GM15510 (cell line): ENCODE data around the gene HIBADH.

Experiments
- POLR2A ChIP-seq: IDR thresholded peaks from 3 replicates; pipeline ENCODE4 v1.6.1; 2011; ENCODE audit warnings: borderline replicate concordance; ENCODE audit not compliant: insufficient read length; ENCODE audit errors: extremely low read depth

Gene HIBADH

DNA sequence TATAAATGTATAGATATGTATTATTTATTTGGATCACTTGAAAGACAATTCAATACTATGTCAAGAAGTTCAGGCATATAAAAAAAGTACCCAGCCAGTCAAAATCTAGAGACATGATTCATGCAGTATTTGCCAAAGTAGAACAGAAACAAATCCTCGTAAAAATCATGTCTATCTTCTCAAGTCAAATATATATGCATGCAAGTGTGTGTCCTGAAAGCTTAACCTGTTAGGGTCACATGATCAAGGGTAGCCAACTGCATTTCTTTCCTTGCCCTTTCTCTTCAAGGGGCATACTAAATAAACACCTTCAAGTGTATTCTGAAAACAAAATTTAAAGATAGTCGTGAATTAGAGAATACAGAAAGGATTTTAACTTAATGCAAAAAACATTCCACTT is 107.0 kb downstream of the HIBADH start:
- no peak for TF ChIP-seq POLR2A

DNA sequence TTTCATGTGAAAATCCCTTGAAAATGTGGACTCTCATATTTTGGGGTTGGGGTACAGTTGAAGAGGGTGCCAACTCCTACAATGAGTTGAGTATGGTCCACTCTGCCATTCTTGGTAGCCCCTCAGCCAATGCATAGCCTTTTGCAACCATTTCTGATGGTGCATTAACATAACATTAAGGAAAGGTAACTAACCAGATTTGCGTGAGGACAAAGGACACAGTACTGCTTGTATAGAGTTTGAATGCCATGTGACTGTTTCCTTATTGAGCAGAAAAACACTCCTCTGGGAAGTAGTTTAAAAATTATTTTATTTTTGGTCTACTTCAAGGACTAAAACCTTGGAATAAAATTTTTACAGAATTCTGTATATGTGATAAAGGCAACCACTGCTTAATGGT is 107.9 kb downstream of the HIBADH start:
- no peak for TF ChIP-seq POLR2A

DNA sequence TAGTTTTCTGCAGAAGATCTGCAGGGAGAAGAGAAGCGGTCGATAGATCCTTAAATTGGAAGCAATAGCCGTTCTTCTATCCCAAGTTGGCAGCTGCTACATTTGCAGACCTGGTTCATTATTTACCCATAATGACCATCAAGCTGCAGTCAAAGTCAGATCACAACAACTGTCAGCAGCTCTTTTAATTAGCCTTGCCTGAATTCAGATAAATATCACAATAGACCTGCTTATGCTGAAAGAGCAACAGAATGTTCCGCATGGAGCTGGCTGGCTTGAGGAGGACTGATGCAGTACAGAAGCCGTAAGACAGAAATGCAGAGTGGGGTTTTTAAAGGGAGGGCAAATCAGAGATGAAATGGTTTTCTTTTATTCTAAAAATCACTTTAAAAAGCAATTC is 109.4 kb downstream of the HIBADH start:
- TF ChIP-seq POLR2A = no peak

DNA sequence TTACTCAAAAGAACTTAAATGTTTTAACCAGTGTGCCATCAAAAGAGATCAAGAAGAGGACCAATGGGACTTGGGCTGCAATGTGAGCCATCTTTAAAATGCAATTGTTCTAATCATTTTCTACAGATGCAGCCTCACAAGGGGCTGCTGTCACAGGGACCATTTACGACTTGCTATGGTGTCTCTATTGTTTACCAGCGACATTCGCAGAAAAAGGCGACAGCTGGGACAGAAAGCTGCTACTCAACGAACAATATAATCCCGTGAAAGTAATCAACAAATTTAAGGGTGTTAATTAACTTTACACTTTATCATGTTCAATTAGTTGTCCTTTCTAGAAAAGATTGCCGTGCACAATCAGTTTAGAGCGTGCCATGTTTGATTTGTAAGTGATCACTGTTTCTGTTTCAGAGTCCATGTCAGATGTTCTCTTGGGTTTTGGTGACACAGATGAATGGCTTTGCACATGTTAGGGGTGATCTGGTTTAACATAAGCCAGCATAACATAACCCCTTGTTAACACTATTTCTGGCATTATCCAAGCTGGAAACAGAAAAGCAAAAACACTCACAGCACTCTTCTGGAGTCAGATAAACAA is 110.8 kb downstream of the HIBADH start:
- no peak for TF ChIP-seq POLR2A

DNA sequence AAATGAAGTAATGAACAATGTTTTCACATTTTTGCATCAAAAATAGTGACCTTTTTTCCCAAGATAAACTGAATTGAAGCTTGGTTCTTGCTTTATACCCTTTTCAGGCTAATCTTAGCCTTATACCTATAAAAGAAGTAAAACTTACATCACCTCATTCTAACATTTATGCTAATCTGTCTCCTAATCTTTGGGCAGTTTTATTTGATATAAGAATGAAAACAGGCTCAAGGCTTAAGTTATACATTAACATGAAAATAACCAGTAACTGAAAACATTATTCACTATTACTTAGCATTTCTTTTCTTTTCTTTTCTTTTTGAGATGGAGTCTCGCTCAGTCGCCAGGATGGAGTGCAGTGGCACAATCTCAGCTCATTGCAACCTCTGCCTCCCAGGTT is 113.1 kb downstream of the HIBADH start:
- no peak for TF ChIP-seq POLR2A

DNA sequence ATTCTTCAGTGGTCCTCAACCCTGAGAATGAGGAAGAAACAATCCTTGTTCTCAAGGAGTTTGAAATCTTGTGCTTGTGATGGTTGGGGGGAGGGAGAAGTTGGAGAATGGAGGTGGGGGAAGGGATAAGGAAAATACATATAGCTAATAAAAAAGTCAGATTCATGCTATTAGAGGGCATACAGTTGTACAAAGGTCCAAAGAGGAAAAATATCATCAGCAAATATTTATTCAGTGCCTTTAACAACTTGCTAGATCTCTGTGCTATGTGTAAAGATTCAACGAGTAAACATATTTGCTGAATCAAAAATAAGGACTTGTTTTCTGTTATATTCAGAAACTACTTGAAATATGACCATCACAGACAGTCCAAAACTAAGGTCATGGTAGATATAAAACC is 114.4 kb downstream of the HIBADH start:
- no peak for TF ChIP-seq POLR2A

DNA sequence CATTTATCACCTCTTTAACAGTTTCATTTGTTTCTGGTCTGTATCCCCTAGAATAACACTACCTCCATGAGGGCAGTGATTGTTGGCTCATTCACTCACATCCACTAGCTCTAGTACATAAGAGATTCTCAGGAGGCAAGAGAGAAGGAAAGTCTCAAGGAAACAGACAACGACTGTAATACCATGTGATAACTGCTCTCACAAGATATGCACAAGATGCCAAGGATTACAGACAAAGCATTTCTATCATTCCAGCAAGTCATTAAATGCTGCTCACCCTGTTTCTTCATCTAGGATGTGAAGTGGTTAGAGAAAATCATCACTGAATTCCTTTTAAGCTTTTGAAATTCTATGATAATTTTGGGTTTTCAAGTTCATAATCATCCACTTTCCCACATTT is 115.3 kb downstream of the HIBADH start:
- no peak for TF ChIP-seq POLR2A

DNA sequence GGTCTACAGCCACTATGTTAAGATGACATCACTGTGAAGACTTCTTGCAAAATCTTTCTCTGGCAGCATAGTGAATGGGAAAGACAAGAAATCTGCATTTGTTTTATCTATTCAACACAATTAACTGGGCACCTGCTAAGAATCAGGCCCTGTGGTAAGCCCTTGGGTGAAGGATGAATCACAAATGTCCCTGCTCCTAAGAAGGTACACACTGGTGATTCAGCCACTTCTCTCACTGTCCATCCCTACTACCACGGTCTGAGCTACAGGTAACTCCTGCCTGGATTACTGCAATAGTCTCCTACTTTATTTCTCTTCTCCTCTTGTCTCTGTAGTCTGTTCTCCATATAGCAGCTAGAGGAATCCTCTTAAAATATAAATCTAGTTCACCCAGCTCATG is 116.1 kb downstream of the HIBADH start:
- no peak for TF ChIP-seq POLR2A

DNA sequence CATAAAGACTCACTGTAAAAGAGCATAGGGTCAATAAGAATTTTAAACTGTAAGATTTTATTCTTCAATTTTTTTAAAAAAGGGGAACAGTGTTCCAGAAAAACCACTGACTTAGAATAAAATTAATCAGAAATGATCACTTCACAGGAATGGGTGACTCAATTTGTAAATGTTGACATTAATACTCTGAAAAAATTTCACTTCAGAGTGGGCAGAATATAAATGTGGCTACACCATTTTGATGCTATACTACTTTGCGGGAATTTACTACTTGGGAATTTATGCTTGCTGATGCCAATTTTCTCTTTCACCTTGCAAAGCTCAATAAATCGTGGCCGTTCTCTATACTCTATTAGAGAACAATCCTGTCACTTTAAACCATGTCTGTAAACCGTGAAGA is 126.9 kb downstream of the HIBADH start:
- TF ChIP-seq POLR2A = no peak

DNA sequence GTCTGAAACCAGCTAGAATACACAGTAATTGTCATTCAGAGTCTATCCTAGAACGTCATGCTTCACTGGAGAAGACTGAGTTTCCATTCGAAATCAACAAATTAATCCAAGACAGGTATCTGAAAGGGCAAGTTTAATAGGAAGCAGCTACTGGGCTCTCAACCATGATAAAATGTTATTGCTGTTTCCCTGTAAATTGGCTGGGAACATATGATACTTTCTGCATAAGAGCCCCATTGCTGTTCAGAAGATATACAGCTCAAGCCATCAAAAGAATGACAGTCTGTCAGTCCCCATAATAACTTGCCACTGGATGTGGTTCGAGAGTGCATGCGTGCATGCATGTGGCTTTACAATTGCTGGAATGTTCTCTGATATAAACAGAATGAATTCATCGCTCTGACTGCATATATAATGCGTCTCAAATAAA is 129.0 kb downstream of the HIBADH start:
- TF ChIP-seq POLR2A = no peak

DNA sequence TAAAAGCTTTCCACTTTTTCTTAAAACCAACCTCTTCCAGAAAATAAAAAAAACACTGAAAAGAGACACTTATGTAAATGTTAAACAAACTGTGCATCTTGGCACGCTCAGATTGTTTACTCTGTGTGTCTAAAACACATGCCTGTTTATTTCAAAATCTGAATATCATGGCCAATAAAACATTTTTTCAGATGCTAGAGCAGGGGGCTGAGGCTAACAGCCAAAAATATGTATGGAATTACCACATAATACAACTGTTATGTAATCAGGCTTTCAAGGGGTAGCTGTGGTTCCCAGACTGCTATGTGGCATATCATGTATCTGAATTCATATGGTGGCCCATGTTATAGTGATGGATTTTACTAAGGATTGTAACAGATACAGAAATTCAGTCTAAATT is 130.4 kb downstream of the HIBADH start:
- no peak for TF ChIP-seq POLR2A

DNA sequence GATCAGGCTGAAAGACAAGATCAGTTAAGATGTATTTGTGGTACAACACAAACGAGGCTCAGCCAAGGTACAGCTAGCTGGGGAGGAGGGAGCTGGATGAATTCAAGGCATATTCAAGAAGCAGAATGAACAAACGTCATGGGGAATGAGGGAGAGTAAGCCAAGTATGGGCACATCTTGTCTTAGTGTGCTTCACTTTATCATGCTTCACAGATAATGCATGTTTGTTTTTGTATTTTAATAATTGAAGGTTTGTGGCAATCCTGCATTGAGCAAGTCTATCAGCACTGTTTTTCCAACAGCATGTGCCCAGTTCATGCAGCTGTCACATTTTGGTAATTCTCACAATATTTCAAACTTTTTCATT is 135.4 kb downstream of the HIBADH start:
- TF ChIP-seq POLR2A = no peak

DNA sequence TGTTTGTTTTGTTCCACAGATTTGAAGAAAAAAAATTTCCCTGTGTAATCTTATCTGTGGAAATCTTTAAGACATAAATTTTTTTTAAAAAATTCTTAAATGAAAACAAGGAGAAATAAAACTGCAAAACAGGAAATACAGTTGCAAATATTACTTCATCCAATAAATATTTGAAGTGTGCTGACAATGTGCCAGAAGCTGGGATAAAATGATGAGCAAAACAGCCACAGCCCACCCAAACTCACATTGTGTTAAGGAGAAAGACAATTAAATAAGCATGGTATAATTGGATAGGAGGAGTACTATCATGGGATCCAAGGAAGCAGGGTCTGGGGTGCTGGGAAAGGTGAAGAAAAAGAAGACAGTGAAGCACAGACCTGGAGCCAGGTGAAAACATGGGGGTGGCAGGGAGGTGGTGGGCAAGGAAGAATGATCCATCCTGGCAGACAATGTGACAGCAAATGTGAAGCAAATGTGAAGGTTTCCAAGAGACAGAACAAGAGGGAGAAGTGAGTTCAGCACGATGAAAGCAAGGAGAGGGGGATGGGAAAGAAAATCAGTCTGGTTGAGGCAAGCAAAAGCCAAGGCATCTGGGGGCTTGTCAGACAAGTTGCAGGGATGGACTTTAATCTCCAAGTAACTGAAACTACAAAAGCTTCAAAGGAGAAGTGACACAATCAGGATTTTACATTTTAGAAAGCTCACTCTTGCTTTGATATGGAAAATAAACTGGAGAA is 135.9 kb downstream of the HIBADH start:
- TF ChIP-seq POLR2A = no peak

DNA sequence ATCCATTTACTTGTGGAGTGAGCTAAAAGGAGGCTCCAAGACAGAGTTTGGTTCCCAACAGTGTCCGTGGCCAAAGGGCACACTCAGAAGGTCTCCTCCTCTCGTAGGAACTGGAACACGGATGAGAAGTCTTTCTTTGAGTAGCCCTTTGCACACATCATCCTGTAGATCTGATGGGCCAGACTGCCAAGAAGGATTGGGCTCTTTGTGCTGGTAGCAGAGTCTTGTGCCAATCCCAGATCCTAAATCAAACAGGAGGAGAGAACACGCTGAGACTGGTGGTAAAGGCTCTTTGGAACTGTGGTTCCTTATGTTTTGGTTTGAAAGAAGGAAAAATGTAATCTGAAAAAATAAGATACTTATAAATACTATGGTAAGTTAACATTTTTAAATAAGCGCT is 136.6 kb downstream of the HIBADH start:
- TF ChIP-seq POLR2A = no peak

DNA sequence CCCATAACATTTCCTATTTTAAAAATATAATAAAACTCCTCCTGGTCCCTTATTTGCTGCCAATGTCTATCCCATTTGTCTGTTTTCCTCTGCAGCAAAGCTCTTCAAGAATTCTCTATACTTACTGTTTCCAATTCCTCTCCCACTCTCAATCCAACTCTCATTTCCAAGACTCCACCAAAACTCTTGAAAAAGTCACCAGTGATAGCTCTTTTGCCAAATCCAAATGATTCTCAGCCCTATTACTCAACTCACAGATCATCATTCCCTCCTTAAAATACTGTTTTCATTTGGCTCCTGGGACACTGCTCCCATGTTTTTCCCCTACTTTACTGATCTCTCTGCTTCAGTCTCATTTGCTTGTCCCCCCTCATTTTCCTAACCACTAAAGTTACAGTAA is 139.4 kb downstream of the HIBADH start:
- TF ChIP-seq POLR2A = no peak

DNA sequence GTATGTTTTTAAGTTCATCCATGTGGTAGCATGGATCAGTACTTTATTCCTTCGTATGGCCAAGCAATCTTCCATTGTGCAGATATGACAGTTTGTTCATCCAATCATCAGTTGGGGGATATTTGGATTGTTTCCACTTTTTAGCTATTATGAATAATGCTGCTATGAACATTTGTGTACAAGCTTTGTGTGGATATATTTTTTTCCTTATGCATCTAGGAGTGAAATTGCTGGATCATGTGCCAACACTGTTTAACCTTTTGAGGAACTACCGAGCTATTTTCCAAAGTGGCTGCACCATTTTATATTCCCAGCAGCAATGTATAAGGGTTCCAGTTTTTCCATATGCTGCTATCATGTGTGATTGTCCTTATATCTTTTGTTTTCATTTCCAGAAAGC is 140.1 kb downstream of the HIBADH start:
- no peak for TF ChIP-seq POLR2A

DNA sequence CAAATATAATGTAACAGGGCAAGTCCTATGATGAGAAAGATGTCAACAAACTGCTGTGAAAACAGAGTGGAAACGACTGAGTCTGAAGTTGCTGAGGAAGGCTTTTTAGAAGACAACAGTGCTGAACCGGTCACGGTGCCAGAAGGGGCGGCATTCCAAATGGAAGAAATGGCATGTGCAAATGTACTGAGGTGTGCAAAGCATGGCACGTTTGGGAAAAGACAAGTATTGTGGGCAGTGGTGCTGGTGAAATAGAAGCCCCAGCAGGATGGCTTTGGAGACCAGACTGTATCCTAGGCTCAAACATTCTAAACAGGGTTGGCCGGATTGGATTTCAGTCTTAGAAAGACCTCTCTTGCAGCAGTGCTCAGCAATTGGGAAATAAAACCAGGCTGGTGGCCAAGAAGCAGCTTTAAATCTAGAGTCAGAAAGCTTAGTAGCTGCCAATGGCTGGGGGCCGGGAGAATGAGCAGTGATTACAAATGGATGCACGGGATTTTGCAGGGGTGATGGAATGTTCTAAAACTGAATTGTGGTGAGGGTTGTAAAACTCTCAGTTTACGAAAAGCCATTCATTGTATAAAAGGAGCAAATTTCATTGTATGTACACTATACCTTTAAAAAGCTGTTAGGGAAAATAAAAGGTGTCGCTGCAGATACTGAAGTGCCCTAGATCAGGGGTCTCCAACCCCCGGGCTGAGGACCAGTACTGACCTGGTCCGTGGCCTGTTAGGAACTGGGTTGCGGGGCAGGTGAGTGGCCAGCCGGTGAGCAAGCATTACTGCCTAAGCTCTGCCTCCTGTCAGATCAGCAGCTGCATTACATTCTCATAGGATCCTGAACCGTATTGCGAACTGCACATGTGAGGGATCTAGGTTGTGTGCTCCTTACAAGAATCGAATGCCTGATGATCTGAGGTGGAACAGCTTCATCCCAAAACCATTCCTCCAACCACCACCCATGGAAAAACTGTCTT is 141.6 kb downstream of the HIBADH start:
- no peak for TF ChIP-seq POLR2A
